LNCAP (cell line): ENCODE measurements around the gene PGLYRP4.

ENCODE experiments used
- CTCF ChIP-seq: fragments of 450-650 bp; IDR thresholded peaks from 2 replicates; pipeline ENCODE4 v1.5.1; 2017; ENCODE audit warnings: mild to moderate bottlenecking

PGLYRP4 gene

DNA sequence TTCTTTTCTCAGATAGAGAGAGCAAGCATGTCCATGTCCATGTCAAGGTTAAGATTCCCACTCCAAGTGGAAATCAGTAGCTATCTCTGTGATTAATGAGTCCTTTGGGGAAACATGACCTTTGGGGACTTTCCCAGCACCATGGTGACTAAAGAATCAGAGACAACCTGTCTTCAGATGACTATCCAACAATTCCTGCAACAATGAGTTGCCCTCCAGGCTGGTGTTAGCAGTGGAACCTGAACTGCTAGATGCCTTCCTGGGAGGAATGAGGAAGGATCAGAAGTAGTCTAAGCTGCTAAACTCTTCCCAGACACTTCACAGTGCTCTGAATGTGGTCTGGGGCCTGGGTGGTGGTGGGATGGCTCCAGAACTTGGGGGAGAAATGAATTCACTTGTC, 15.5 kb upstream of the PGLYRP4 start:
- no peak for TF ChIP-seq CTCF

- TF ChIP-seq CTCF, result no peak
Measured at GRCh38 chr1:153363641-153364040, 15.0 kb upstream of the PGLYRP4 start.

DNA sequence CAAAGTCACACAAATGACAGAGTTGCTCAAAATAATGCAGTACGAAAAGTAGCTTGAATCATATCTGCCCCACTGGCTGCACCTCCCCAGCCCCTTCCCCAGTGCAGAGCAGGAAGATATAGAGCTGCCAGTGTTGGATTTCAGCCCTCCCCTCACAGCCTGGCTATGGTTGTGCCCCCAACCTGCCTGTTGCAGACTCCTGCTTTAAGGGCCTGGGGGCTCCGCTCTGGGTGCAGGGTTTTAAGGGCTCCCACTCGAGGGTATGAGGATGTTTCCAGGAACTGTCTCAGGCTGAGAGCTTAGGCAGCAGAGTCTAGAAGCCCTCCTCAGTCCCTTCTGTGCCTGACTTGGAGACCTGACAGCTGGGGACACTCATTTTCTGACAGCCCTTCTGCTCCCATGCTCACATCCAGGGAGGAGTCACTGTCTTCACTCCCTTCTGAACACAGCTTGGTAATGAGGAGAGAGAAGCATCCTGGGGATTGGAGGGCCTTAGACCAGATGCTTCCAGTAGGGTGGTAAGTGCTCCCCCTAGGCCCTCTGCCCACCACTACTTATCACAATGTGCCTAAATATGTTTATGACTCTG, 13.6 kb upstream of the PGLYRP4 start:
- TF ChIP-seq CTCF, result no peak

GRCh38 chr1:153361480-153362109, 13.0 kb upstream of the PGLYRP4 start:
- TF ChIP-seq CTCF, result no peak

DNA sequence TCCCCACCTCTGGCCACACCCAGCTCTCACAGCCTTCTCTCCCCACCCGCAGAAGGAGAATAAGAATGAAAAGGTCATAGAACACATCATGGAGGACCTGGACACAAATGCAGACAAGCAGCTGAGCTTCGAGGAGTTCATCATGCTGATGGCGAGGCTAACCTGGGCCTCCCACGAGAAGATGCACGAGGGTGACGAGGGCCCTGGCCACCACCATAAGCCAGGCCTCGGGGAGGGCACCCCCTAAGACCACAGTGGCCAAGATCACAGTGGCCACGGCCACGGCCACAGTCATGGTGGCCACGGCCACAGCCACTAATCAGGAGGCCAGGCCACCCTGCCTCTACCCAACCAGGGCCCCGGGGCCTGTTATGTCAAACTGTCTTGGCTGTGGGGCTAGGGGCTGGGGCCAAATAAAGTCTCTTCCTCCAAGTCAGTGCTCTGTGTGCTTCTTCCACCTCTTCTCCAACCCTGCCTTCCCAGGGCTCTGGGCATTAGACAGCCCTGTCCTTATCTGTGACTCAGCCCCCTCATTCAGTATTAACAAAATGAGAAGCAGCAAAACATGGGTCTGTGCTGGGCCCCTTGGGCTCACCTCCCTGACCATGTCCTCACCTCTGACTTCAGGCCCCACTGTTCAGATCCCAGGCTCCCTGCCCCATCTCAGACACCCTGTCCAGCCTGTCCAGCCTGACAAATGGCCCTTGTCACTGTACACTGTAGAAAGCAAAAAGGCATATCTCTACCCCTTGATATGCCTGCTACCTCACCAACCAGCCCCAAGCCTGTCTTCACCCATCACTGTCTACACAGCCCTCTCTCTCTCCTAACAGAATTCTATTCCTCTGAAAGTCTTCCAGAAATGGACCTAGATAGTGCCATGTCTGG, 12.2 kb upstream of the PGLYRP4 start:
- no peak for TF ChIP-seq CTCF

- no peak for TF ChIP-seq CTCF
Measured at GRCh38 chr1:153360190-153360589, 11.5 kb upstream of the PGLYRP4 start.

DNA sequence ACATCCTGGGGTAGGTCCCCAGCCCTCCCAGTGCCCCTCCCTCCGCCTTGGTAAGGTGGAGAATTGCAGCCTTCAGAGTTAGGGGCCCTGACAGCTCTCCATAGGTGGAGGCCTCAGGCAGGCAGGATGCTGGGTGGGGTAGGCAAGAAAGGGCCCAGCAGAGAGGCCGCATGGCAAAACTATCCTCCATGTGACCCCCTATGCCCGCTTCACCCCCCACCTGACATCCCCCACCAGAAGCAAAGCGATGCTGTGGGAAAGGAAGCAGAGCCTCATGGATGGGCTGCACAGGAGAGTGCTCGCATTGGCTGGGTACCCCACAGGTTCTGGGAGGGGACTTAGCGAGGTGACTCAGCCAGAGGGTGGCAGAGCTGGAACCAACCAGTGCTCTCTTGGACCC, 10.6 kb upstream of the PGLYRP4 start:
- no peak for TF ChIP-seq CTCF
